Neuronal stem cell (in vitro differentiated cells): ENCODE data around the gene SPATA12. TPM values are rescaled to one million over a fixed set of nuclear protein-coding genes. Genes with fewer than 3 reads are reported as not detected.

Experiments used
- DNase-seq: peaks from one replicate; pipeline ENCODE4 v3.0.0-alpha.2; 2013; ENCODE audit warnings: low spot score
- H2AFZ ChIP-seq: one replicate; pipeline ENCODE4 v1.6.1; 2013; ENCODE audit warnings: mild to moderate bottlenecking, low read length, inconsistent platforms
- H2AK5ac ChIP-seq: 2 replicates; pipeline ENCODE4 v1.6.1; 2013; ENCODE audit warnings: low read depth, mild to moderate bottlenecking, inconsistent platforms, low read length, moderate library complexity, mixed read lengths
- H2BK120ac ChIP-seq: 2 replicates; pipeline ENCODE4 v1.6.1; 2013; ENCODE audit warnings: low read depth, mild to moderate bottlenecking, inconsistent platforms, low read length, moderate library complexity, mixed read lengths
- H2BK12ac ChIP-seq: one replicate; pipeline ENCODE4 v1.6.1; 2013; ENCODE audit warnings: low read length, inconsistent platforms
- H2BK15ac ChIP-seq: 2 replicates; pipeline ENCODE4 v1.6.1; 2013; ENCODE audit warnings: mild to moderate bottlenecking, low read length, inconsistent platforms, mixed read lengths
- H2BK5ac ChIP-seq: one replicate; pipeline ENCODE4 v1.6.1; 2013; ENCODE audit warnings: inconsistent platforms, mild to moderate bottlenecking, low read length, moderate library complexity
- H3K14ac ChIP-seq: one replicate; pipeline ENCODE4 v1.6.1; 2013; ENCODE audit warnings: low read length, inconsistent platforms
- H3K18ac ChIP-seq: 2 replicates; pipeline ENCODE4 v1.6.1; 2013; ENCODE audit warnings: low read length, inconsistent platforms
- H3K23ac ChIP-seq: 2 replicates; pipeline ENCODE4 v1.6.1; 2013; ENCODE audit warnings: low read depth, mild to moderate bottlenecking, mixed read lengths, low read length, inconsistent platforms; ENCODE audit not compliant: poor library complexity
- H3K27ac ChIP-seq: replicated peaks from 3 replicates; pipeline ENCODE4 v1.5.1; 2013; ENCODE audit warnings: low read length, inconsistent platforms
- H3K27me3 ChIP-seq, 3 experiments: 2 replicates each; pipeline ENCODE4 v1.6.1; 2013; ENCODE audit warnings: low read length in 3 of 3, mild to moderate bottlenecking in 2 of 3, inconsistent platforms in 1 of 3, low read depth in 1 of 3, mixed read lengths in 1 of 3, moderate library complexity in 1 of 3; ENCODE audit not compliant: control insufficient read depth in 3 of 3, insufficient read depth in 3 of 3
- H3K36me3 ChIP-seq, 2 donors: replicated peaks in 1 of 2; 2 replicates each; pipeline ENCODE4 v1.6.1; 2013; ENCODE audit warnings: low read length in 2 of 2; ENCODE audit not compliant: control insufficient read depth in 2 of 2, insufficient read depth in 2 of 2
- H3K4ac ChIP-seq: 2 replicates; pipeline ENCODE4 v1.6.1; 2013; ENCODE audit warnings: inconsistent platforms, mild to moderate bottlenecking, low read length, moderate library complexity
- H3K4me1 ChIP-seq, 2 donors: 1 replicate in 1 of 2; 2 replicates in 1 of 2; pipeline ENCODE4 v1.6.1; 2013; ENCODE audit warnings: low read length in 2 of 2, low read depth in 1 of 2; ENCODE audit not compliant: control insufficient read depth in 2 of 2, insufficient read depth in 1 of 2
- H3K4me2 ChIP-seq: one replicate; pipeline ENCODE4 v1.6.1; 2013; ENCODE audit warnings: mild to moderate bottlenecking, low read length, inconsistent platforms; ENCODE audit not compliant: insufficient read depth, poor library complexity, severe bottlenecking
- H3K4me3 ChIP-seq, 2 donors: 2 replicates each; pipeline ENCODE4 v1.5.1; 2013; ENCODE audit warnings: low read length in 2 of 2, mild to moderate bottlenecking in 2 of 2, inconsistent platforms in 1 of 2, moderate library complexity in 1 of 2
- H3K79me1 ChIP-seq: one replicate; pipeline ENCODE4 v1.6.1; 2013; ENCODE audit warnings: low read depth, mild to moderate bottlenecking, inconsistent platforms, low read length, moderate library complexity
- H3K9ac ChIP-seq: one replicate; pipeline ENCODE4 v1.6.1; 2013; ENCODE audit warnings: mild to moderate bottlenecking, low read depth, low read length, inconsistent platforms; ENCODE audit not compliant: poor library complexity
- H3K9me3 ChIP-seq, 2 donors: replicated peaks in 1 of 2; 2 replicates each; pipeline versions ENCODE3 to v1.6.1; 2013; ENCODE audit warnings: low read length in 2 of 2, mild to moderate bottlenecking in 2 of 2, inconsistent platforms in 1 of 2, low read depth in 1 of 2, mixed read lengths in 1 of 2, moderate library complexity in 1 of 2; ENCODE audit not compliant: control insufficient read depth in 2 of 2, insufficient read depth in 1 of 2
- H4K8ac ChIP-seq: one replicate; pipeline ENCODE4 v1.6.1; 2013; ENCODE audit warnings: low read depth, mild to moderate bottlenecking, inconsistent platforms, low read length, moderate library complexity
- H4K91ac ChIP-seq: one replicate; pipeline ENCODE4 v1.6.1; 2013; ENCODE audit warnings: low read length, low read depth, mild to moderate bottlenecking, inconsistent platforms; ENCODE audit not compliant: poor library complexity
- WGBS, 2 donors: extraction: QIAGEN DNeasy Blood & Tissue Kit; methylation state at CpG; one replicate each; pipeline ENCODE4 v1.1.7; 2013; ENCODE audit warnings: missing lambda C conversion rate in 2 of 2, mixed read lengths in 1 of 2; ENCODE audit not compliant: insufficient read length in 2 of 2, insufficient replicate concordance in 1 of 2; ENCODE audit errors: extremely low coverage in 2 of 2; 5-methylcytosine and 5-hydroxymethylcytosine counted together
- polyA plus RNA-seq, 2 experiments: library from polyadenylated mRNA; stranded (reverse); fragments of 200-250 nt; gene quantifications; one replicate each; pipeline ENCODE4 v1.2.3, GENCODE V29; 2013

The SPATA12 gene, protein sequence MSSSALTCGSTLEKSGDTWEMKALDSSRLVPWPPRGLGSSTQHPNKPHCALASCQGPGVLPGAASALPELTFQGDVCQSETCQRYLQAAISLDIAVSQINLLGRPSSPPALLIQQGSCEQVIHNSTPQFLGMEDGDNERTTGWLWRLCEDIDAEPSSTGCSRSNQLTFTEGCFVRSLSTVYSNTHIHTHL
- polyA plus RNA-seq (2013, experiment 1 of 2), result 0.28 TPM
- 0.39 TPM for polyA plus RNA-seq (2013, experiment 2 of 2)

DNA sequence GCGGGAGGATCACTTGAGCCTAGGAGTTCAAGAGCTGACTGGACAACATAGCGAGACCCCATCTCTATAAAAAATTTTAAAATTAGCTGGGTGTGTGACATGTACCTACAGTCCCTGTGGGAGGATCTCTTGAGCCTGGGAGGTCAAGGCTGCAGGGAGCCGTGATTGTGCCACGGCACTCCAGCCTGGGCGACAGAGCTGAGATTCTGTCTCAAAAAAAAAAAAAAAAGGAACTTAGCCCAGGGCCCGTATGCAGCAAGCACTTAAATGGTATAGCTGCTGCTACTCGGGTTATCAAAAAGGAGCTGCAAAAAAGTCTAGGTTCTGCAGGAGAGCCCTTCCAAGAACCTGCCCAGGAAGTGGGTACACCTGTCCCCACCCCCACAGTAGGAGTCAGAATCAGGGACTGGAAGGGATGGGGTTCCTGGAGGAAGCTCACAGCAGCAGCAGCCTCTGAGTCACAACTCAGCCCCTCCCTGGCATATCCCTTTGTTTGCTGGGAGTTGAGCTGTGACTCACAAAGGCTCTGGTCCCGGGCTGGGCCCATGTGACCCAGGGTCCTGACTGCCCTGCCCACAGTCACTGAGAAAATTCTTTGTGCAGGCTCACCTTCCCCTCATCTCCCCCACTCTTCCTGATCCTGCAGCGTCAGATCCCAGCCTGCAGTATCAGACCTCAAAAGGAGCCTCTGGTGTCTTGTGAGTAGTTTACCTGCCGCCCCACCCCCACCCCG, at the start of gene SPATA12:
TSS of gene SPATA12 (plus strand) at position 576 of the 733 bp plus-strand sequence. CDS start 13,031 bp downstream, outside the sequence.
- Histone ChIP-seq H2BK120ac (no peak within 1 kb of the TSS), H3K36me3 (no peaks in the 10 kb centered on the region), H3K4me1 (peaks cover 8 to 11% of the 10 kb centered on the region in 2 donors), H3K14ac (no peak within 1 kb of the TSS), H3K4ac (no peak within 1 kb of the TSS), H3K18ac (peak within 1 kb of the TSS; percentile 78), H2BK15ac (no peak within 1 kb of the TSS), H3K23ac (no peak within 1 kb of the TSS), H2AFZ (peak within 1 kb of the TSS; percentile 86), H3K4me2 (peak within 1 kb of the TSS; percentile 22), H4K91ac (no peak within 1 kb of the TSS), H3K4me3 (no peak within 1 kb of the TSS), H2AK5ac (no peak within 1 kb of the TSS), H2BK12ac (no peak within 1 kb of the TSS), H3K79me1 (no peaks in the 10 kb centered on the region), H3K27ac (peak within 1 kb of the TSS; percentile 53), H3K9ac (peak within 1 kb of the TSS; percentile 50), H2BK5ac (no peak within 1 kb of the TSS), H3K9me3 (no peaks in the 10 kb centered on the region), H4K8ac (no peak within 1 kb of the TSS), H3K27me3 (no peaks in the 10 kb centered on the region)
- no peak for DNase-seq
- whole genome bisulfite sequencing, 2 donors, result no CpG with 5 or more reads among the region's 11 CpGs

DNA sequence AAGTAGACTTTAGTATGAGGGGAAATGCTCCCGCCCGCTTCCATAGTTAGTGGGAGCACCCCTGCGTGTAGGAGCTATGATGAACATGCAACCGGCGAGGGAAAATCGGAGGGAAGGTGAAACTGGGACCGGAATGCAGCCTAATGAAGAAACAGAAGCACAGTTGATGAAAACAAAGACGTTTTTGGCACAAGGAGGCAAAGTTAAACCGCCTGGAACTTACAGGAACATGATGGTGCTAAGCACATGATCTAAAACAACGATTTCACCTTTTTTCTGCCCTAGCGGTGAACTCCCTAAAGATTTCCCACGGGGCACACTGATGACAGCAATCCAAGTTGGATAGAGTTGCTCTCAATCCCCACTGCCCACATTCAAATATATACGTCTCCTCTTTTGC, 49.4 kb upstream of the SPATA12 start:
- no peak overlapping the region for H3K23ac ChIP-seq
- no peak overlapping the region for H3K9ac ChIP-seq
- no peak overlapping the region for H2AFZ ChIP-seq
- H3K4me2 ChIP-seq, result no peak overlapping the region
- no peaks in the 10 kb centered on the region for H3K27me3 ChIP-seq
- no peak overlapping the region for H2BK15ac ChIP-seq
- H2BK120ac ChIP-seq, result no peak overlapping the region
- no peak overlapping the region for H4K91ac ChIP-seq
- H2BK12ac ChIP-seq, result no peak overlapping the region
- no peaks in the 10 kb centered on the region for H3K79me1 ChIP-seq
- WGBS, 2 donors, result no CpG with 5 or more reads among the region's 13 CpGs
- H3K9me3 ChIP-seq, result no peaks in the 10 kb centered on the region
- no peak overlapping the region for H3K4ac ChIP-seq
- no peak overlapping the region for H3K4me3 ChIP-seq
- H3K14ac ChIP-seq, result no peak overlapping the region
- no peak overlapping the region for H2BK5ac ChIP-seq
- H2AK5ac ChIP-seq, result no peak overlapping the region
- H3K4me1 ChIP-seq, result peaks cover 6 to 13% of the 10 kb centered on the region in 2 donors
- H3K18ac ChIP-seq, result no peak overlapping the region
- no peak overlapping the region for H3K27ac ChIP-seq
- no peak for DNase-seq
- no peaks in the 10 kb centered on the region for H3K36me3 ChIP-seq
- no peak overlapping the region for H4K8ac ChIP-seq

DNA sequence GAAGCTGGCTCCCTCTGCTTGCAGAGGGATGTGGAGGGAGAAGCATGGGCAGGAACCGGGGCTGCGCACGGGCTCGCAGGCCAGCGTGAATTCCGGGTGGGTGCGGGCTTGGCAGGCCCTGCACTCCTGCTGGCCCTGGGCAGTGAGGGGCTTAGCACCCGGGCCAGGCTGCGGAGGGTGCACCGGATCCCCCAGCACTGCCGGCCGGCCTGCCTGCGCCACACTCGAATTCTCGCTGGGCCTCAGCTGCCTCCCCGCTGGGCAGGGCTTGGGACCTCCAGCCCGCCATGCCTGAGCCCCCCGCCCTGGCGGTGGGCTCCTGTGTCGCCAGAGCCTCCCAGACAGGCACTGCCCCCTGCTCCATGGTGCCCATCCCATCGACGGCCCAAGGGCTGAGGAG, 47.6 kb upstream of the SPATA12 start:
- Histone ChIP-seq H3K4ac (no peak overlapping the region), H3K4me2 (no peak overlapping the region), H3K14ac (no peak overlapping the region), H3K9me3 (no peaks in the 10 kb centered on the region), H2BK120ac (no peak overlapping the region), H2BK15ac (no peak overlapping the region), H3K4me1 (peaks cover 15 to 17% of the 10 kb centered on the region in 2 donors), H2AFZ (no peak overlapping the region), H3K36me3 (no peaks in the 10 kb centered on the region), H4K8ac (no peak overlapping the region), H3K9ac (no peak overlapping the region), H3K4me3 (no peak overlapping the region), H2AK5ac (no peak overlapping the region), H2BK12ac (peak overlapping the region; percentile 77), H3K23ac (no peak overlapping the region), H3K18ac (peak overlapping the region; percentile 21), H3K27me3 (no peaks in the 10 kb centered on the region), H4K91ac (no peak overlapping the region), H2BK5ac (peak overlapping the region; percentile 56), H3K27ac (no peak overlapping the region), H3K79me1 (no peaks in the 10 kb centered on the region)
- WGBS, 2 donors, result no CpG with 5 or more reads among the region's 22 CpGs
- no peak for DNase-seq

DNA sequence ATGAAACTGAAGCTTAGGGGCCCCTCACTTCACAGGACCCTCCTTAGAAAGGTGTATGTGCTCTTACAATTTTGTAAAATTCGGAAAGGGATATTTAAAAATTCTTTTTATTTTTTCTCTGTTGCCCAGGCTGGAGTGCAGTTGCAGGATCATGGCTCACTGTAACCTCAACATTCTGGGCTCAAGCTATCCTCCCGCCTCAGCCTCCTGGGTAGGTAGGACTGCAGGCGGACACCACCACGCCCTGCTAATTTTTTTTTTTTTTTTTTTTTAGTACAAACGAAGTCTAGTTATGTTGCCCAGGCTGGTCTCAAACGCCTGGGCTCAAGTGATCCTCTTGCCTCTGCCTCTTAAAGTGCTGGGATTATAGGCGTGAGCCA, 45.1 kb upstream of the SPATA12 start:
- WGBS, 2 donors, result no CpG with 5 or more reads among the region's 7 CpGs

More for the DNA sequence above, 45.1 kb upstream of the SPATA12 start:
- no peaks in the 10 kb centered on the region for H3K79me1 ChIP-seq
- H3K4ac ChIP-seq, result no peak overlapping the region
- no peak for DNase-seq
- no peak overlapping the region for H2BK120ac ChIP-seq
- no peak overlapping the region for H2AFZ ChIP-seq
- H3K4me1 ChIP-seq, result peaks cover 14 to 15% of the 10 kb centered on the region in 2 donors
- no peak overlapping the region for H3K18ac ChIP-seq
- no peak overlapping the region for H3K4me2 ChIP-seq
- no peaks in the 10 kb centered on the region for H3K36me3 ChIP-seq
- H2BK12ac ChIP-seq, result no peak overlapping the region
- H3K27ac ChIP-seq, result no peak overlapping the region
- H3K23ac ChIP-seq, result no peak overlapping the region
- no peak overlapping the region for H3K14ac ChIP-seq
- H4K8ac ChIP-seq, result no peak overlapping the region
- H3K9me3 ChIP-seq, result no peaks in the 10 kb centered on the region
- H3K9ac ChIP-seq, result no peak overlapping the region
- no peak overlapping the region for H3K4me3 ChIP-seq
- H4K91ac ChIP-seq, result no peak overlapping the region
- no peak overlapping the region for H2AK5ac ChIP-seq
- H3K27me3 ChIP-seq, result no peaks in the 10 kb centered on the region
- H2BK15ac ChIP-seq, result no peak overlapping the region
- no peak overlapping the region for H2BK5ac ChIP-seq
